HG03097 (cell line): ENCODE results near the gene SLC17A9.

ENCODE experiments used
- ATAC-seq: cut with Tn5 transposase; IDR thresholded peaks from one replicate; pipeline ENCODE4 v1.9.1; 2021; ENCODE audit not compliant: unreplicated experiment, low FRiP score

Gene SLC17A9

GRCh38 chr20:62997417-62998035 lies 45.0 kb downstream of the SLC17A9 start:
- no peak for ATAC-seq

GRCh38 chr20:62998449-62998848 lies 45.9 kb downstream of the SLC17A9 start:
- no peak for ATAC-seq

- no peak for ATAC-seq
Measured at GRCh38 chr20:62999580-62999979, 47.1 kb downstream of the SLC17A9 start.

- ATAC-seq, result no peak
Measured at GRCh38 chr20:63000036-63000435, 47.5 kb downstream of the SLC17A9 start.

GRCh38 chr20:63000958-63001357 lies 48.4 kb downstream of the SLC17A9 start:
- ATAC-seq, result no peak

- no peak for ATAC-seq
Measured at GRCh38 chr20:63002511-63002910, 50.0 kb downstream of the SLC17A9 start.

GRCh38 chr20:63003546-63003945 lies 51.0 kb downstream of the SLC17A9 start:
- no peak for ATAC-seq

- ATAC-seq, result no peak
Measured at GRCh38 chr20:63004607-63005364, 52.3 kb downstream of the SLC17A9 start.

GRCh38 chr20:63005365-63005861 lies 52.9 kb downstream of the SLC17A9 start:
- ATAC-seq, result no peak

GRCh38 chr20:63005862-63006539 lies 53.5 kb downstream of the SLC17A9 start:
- ATAC-seq, result no peak

GRCh38 chr20:63006540-63007359 lies 54.2 kb downstream of the SLC17A9 start, which contains the start of gene BHLHE23:
Gene BHLHE23, minus strand, starts transcription at chr20:63006964. Its CDS starts 190 bp downstream, at chr20:63006774.
- ATAC-seq, result no peak

- ATAC-seq, result no peak
Measured at GRCh38 chr20:63007360-63007645, 54.8 kb downstream of the SLC17A9 start.

- ATAC-seq, result no peak
Measured at GRCh38 chr20:63007646-63008488, 55.4 kb downstream of the SLC17A9 start.

GRCh38 chr20:63008541-63009044 lies 56.1 kb downstream of the SLC17A9 start:
- ATAC-seq, result no peak

- ATAC-seq, result peak; percentile 40
Measured at GRCh38 chr20:63009045-63009961, 56.8 kb downstream of the SLC17A9 start.

GRCh38 chr20:63009988-63010769 lies 57.7 kb downstream of the SLC17A9 start:
- ATAC-seq, result peak; percentile 58

GRCh38 chr20:63011798-63012197 lies 59.3 kb downstream of the SLC17A9 start:
- ATAC-seq, result no peak

- ATAC-seq, result no peak
Measured at GRCh38 chr20:63013207-63013606, 60.7 kb downstream of the SLC17A9 start.
